Gastroesophageal sphincter (tissue), 4 donors: ENCODE measurements around the gene OR4M1. TPM values are rescaled to one million over a fixed set of nuclear protein-coding genes. Genes with fewer than 3 reads are reported as not detected.
"Not testable (repeated sequence)": the region's sequence is repeated elsewhere in the genome, so short reads cannot be mapped to it uniquely, and the experiment has no call there.

Experiments
- ATAC-seq: fragments of 150-250 bp; one replicate; pipeline ENCODE4 v1.9.1; 2016; ENCODE audit warnings: mild to moderate bottlenecking, moderate library complexity
- H3K27ac ChIP-seq, 4 donors: fragments of 200-600 bp; sonication (generic) in 3 of 4; 1 replicate in 3 of 4; 2 replicates in 1 of 4; pipeline ENCODE4 v1.5.1; 2016 to 2019
- H3K27me3 ChIP-seq: fragments of 200-600 bp; sonication (generic); one replicate; pipeline ENCODE4 v1.5.1; 2019
- H3K36me3 ChIP-seq, 2 donors: fragments of 200-600 bp; sonication (generic); one replicate each; pipeline ENCODE4 v1.5.1; 2019; ENCODE audit warnings: control low read depth in 1 of 2
- H3K4me1 ChIP-seq, 3 donors: fragments of 200-600 bp; sonication (generic); 1 replicate in 2 of 3; 2 replicates in 1 of 3; pipeline ENCODE4 v1.5.1; 2016 to 2019; ENCODE audit warnings: control low read depth in 2 of 3
- H3K4me3 ChIP-seq, 2 donors: fragments of 200-600 bp; sonication (generic); one replicate each; pipeline ENCODE4 v1.5.1; 2019; ENCODE audit warnings: mild to moderate bottlenecking in 1 of 2, moderate library complexity in 1 of 2
- H3K9me3 ChIP-seq, 3 donors: fragments of 200-600 bp; sonication (generic); one replicate each; pipeline ENCODE4 v1.5.1; 2017 to 2019; ENCODE audit warnings: control low read depth in 2 of 3
- CTCF ChIP-seq, 4 experiments: fragments of 200-600 bp in 2 of 4; fragments of 450-650 bp in 2 of 4; sonication (generic) in 1 of 4; IDR thresholded peaks; one replicate each; pipeline ENCODE4 v1.5.1; 2017 to 2019; ENCODE audit warnings: antibody characterized with exemption in 4 of 4, mild to moderate bottlenecking in 2 of 4, moderate library complexity in 2 of 4
- EP300 ChIP-seq: sonication (generic); formaldehyde crosslinking; IDR thresholded peaks from one replicate; pipeline ENCODE4 v1.6.1; 2017; ENCODE audit warnings: antibody characterized with exemption, mild to moderate bottlenecking
- POLR2A ChIP-seq, 2 donors: fragments of 450-650 bp; IDR thresholded peaks; one replicate each; pipeline ENCODE4 v1.6.1; 2017; ENCODE audit warnings: antibody characterized with exemption in 2 of 2, mild to moderate bottlenecking in 2 of 2, moderate library complexity in 1 of 2
- POLR2AphosphoS5 ChIP-seq: sonication (generic); formaldehyde crosslinking; IDR thresholded peaks from one replicate; pipeline ENCODE4 v1.6.1; 2017; ENCODE audit warnings: antibody characterized with exemption
- WGBS, 2 donors: methylation state at CpG; one replicate each; pipeline ENCODE4 v1.1.5; 2018; ENCODE audit warnings: low coverage in 1 of 2; 5-methylcytosine and 5-hydroxymethylcytosine counted together
- total RNA-seq, 4 donors: library from RNA; depleted of rRNA; stranded (reverse); fragments of >200 nt; gene quantifications; one replicate each; pipeline ENCODE4 v1.1.0, GENCODE V29; 2016

The OR4M1 gene
- total RNA-seq, 4 donors from 2014 or later: 0.15 TPM; not detected in 3

- Histone ChIP-seq H3K27me3 (peaks cover 5% of the 10 kb centered on the region), H3K9me3 (peaks cover 0 to 23% (median 0%) of the 10 kb centered on the region in 3 donors), H3K27ac (no peak overlapping the region), H3K4me1 (no peaks in the 10 kb centered on the region), H3K36me3 (no peaks in the 10 kb centered on the region), H3K4me3 (no peak overlapping the region)
- ATAC-seq: no peak
- WGBS, 2 donors: 59 to 60% methylated on average over 1 of the region's 1 CpG
- no peak for TF ChIP-seq POLR2A (IDR thresholded peaks at IDR 0.05)
- no peak for TF ChIP-seq POLR2AphosphoS5
- TF ChIP-seq CTCF (IDR thresholded peaks at IDR 0.05): no peak
- TF ChIP-seq EP300: no peak
Observed at GRCh38 chr14:19823178-19823577, 49.9 kb downstream of the OR4M1 start.

GRCh38 chr14:19823765-19824164, 50.5 kb downstream of the OR4M1 start:
- ATAC-seq: no peak

GRCh38 chr14:19827626-19828244, 54.4 kb downstream of the OR4M1 start:
- H3K27ac ChIP-seq, H3K4me1 ChIP-seq, H3K36me3 ChIP-seq, H3K27me3 ChIP-seq, ATAC-seq, H3K4me3 ChIP-seq, H3K9me3 ChIP-seq: not testable (repeated sequence)
- WGBS, 2 donors: 50 to 55% methylated on average over 2 to 6 of the region's 12 CpGs

More at GRCh38 chr14:19823765-19824164, 50.5 kb downstream of the OR4M1 start:
- Histone ChIP-seq H3K4me3 (no peak overlapping the region), H3K27ac (no peak overlapping the region), H3K27me3 (peaks cover 5% of the 10 kb centered on the region), H3K36me3 (no peaks in the 10 kb centered on the region), H3K4me1 (no peaks in the 10 kb centered on the region), H3K9me3 (peaks cover 0 to 17% (median 0%) of the 10 kb centered on the region in 3 donors)
- 24 to 33% methylated on average over 1 of the region's 1 CpG for WGBS, 2 donors
- TF ChIP-seq POLR2A (IDR thresholded peaks at IDR 0.05) (no peak), POLR2AphosphoS5 (no peak), EP300 (no peak), CTCF (IDR thresholded peaks at IDR 0.05) (no peak)

GRCh38 chr14:19828314-19828713, 55.0 kb downstream of the OR4M1 start:
- H3K27ac ChIP-seq: no peak overlapping the region
- H3K4me1 ChIP-seq: no peaks in the 10 kb centered on the region
- H3K4me3 ChIP-seq: no peak overlapping the region
- no peak for ATAC-seq
- H3K9me3 ChIP-seq: no peaks in the 10 kb centered on the region
- H3K36me3 ChIP-seq: no peaks in the 10 kb centered on the region
- H3K27me3 ChIP-seq: no peaks in the 10 kb centered on the region
- WGBS, 2 donors: 33% methylated on average over 1 of the region's 2 CpGs; no CpG with 5 or more reads in 1 of the 2 donors
- TF ChIP-seq EP300: no peak
- TF ChIP-seq POLR2AphosphoS5: no peak
- TF ChIP-seq CTCF (IDR thresholded peaks at IDR 0.05): no peak
- TF ChIP-seq POLR2A (IDR thresholded peaks at IDR 0.05): no peak

Other genes with a start within 250 kb of the OR4M1 start
- not detected for gene OR11H2, start 59.6 kb upstream of the OR4M1 start, total RNA-seq
- gene OR4Q3, start 29.9 kb upstream of the OR4M1 start, total RNA-seq: not detected
- not detected for gene OR4N2, start 30.3 kb downstream of the OR4M1 start, total RNA-seq
- not detected for gene OR4K2, start 101.6 kb downstream of the OR4M1 start, total RNA-seq
- not detected for gene OR4K5, start 147.1 kb downstream of the OR4M1 start, total RNA-seq
- not detected for gene OR4K1, start 157.4 kb downstream of the OR4M1 start, total RNA-seq
- not detected for gene OR4K15, start 202.1 kb downstream of the OR4M1 start, total RNA-seq
- gene OR4Q2, start 228.7 kb downstream of the OR4M1 start, total RNA-seq: not detected
- gene OR4K14, start 245.8 kb downstream of the OR4M1 start, total RNA-seq: not detected